HG03108 (cell line): Measurements from ENCODE around the gene SIVA1.

ENCODE experiments used
- ATAC-seq: cut with Tn5 transposase; IDR thresholded peaks from one replicate; pipeline ENCODE4 v1.9.1; 2021; ENCODE audit warnings: moderate library complexity; ENCODE audit not compliant: unreplicated experiment

The SIVA1 gene

DNA sequence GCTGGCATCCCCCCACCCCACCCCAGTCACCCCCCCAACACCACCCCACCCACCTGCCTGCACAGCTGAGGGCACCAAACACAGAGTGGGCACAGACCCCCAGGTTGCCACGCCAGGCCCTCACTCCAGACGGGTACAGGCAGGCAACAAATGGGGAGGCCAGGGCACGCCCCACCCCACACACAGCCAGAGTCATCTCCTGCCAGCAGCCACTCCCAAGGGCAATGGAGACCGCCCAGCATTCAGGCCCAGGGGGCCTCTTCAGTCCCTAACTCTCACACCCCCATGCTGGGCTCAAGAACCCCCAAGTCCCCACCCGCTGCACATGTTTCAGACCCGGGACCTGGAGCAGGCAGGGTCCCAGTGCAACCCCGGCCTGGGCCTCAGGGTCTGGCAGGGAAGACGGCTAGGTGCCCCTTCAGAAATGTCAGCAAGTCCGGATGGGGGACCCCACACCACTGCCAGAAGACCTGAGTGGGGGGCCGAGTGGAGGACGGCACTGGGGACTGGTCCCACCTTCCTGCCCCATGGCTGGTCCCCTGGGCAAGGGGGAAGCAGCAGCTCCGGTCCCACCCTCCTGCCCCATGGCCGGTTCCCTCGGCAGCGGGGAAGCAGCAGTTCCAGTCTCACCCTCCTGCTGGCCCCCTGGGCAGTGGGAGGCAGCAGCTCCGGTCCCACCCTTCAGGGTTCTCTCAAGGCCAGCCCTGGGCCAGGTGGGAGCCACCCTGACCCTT, 30.7 kb downstream of the SIVA1 start:
- no peak for ATAC-seq

DNA sequence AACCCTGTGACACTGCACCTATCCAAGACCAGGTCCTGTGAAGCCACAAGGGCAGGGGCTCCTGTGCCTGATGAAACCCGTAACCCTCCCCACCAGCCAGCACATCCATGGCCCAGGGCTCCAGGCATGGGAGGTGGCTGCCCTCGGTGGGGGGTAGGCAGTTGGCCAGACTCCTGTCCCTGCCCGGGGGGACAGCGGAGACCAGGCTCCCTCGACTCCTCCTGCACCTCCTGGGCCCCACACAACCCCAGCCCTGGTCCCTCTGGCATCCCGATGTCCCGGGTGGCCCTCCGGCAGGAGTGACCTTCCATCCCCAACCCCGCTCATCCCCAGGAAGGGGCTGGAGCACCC, 31.2 kb downstream of the SIVA1 start:
- no peak for ATAC-seq

DNA sequence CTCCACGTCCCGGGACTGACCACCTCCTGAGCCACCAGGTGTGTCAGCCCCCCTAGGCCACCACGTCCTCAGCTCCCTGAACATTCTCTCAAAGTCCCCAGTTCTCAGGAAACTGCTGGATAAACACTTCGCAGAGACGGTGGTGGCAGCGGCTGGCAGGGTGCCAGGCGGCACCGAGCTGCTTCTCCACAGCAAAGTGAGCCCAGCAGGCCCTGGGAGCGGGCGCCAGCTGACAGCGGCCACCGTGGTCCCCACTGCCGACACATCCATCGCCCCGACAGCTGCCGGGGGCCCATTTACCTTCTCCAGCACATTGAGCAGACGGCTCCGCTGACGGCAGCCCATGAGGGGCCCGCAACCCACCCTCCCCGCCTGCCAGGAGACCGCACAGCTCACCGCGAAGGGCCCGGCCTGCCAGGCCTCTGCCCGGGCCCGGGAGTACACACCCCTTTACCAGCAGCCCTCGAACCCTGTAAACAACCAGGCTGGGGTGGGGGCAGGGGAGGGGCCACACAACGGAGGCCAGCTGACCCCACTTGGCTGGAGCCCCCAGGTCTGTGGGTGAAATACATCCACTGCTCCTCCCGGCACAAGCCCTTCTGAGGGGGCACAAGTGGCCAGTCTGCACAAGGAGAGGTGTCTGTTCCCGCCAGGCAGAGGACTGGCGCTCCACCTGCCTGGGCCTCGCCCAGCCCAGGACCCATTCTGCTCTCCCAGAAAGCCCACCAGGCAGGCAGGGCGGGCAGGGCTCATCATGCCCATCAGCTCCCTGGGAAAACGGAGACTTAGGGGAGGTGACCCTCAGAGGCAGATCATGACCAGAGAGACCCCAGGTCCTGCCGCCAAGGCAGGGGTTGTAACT, 32.1 kb downstream of the SIVA1 start:
- ATAC-seq, result no peak

DNA sequence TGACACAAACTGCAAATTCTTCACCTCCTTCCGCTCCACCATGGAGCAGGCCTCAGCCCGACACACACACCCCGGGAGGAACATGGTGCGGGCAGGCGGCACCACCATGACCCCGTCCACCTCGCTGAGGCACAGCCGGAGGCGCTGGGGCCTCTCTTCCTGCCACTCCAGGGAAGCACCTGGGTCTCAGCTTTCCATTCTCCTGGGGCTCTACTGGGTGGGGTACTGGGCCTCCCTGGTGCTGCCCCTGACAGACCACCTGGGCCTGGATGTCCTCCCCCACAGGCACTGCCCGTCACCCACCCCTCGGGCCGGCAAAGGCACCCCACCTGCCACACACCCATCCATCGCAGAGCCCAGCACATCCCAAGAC, 32.7 kb downstream of the SIVA1 start:
- no peak for ATAC-seq

DNA sequence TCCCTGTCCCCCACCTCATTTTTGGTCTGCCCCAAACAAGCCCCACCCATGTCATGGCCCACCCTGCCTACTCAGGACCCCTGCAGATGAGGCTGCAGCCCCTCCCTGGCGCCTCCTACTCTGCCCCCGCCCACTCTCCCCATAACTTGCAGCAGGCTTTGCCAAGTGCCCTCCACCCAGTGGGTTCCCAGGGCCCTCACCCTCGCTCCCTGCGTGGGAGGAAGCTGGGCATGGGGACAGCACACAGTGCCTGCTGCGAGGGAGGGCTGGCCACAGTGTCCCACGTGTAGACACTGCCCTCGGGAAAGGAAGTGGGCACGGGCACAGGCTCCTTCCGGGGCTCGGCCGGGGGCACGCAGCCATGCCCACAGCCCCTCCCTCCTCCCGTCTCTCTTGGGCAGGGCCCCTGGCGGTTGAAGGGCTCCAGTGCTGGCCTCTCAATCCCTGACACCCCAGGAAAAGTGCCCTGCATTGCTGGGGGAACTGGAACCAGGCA, 33.2 kb downstream of the SIVA1 start:
- ATAC-seq, result no peak

DNA sequence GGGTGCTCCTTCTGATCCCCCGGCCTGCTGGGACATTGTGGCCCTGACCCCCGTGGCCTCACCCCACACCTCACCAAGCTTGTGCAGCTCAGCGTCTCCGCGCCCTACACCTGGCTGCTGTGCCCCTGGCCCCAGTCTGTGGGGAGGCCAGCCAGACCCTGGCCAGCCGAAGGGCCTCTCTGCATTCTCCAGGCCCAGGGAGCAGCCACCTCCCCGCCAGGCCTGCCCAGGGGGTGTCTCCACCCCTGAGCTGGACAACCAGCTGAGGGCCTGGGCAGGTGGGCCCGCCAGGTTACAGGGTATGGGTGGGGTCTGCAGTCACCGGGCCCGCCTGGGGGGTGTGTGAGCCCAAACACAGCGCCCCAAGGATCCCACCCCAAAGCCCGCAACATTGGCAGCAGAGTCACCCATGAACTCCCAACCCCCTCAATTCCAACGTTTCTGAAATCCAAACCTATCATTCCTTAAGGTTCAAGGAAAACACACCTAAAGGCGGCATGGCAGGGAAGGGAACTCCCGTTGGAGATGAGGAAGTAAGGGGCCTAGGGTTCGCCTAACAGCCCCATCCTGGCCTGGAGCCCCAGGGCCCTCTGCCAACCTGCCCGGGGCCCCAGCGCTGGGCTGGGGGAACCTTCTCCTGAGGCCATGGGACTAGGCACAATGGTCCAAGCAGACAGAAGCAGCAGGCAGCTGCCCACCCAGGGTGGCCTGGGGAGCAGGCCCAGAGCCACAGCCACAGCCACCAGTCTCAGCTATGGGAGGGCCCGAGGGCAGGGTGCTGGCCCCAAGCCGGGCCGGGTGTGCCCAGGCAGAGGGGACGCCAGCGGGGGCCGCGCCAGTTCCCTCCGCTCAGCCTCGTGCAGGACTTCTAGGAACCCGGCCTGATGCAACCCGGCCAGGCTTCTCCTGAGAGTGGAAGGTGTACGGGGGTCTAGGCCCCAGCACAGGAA, 34.1 kb downstream of the SIVA1 start:
- no peak for ATAC-seq

DNA sequence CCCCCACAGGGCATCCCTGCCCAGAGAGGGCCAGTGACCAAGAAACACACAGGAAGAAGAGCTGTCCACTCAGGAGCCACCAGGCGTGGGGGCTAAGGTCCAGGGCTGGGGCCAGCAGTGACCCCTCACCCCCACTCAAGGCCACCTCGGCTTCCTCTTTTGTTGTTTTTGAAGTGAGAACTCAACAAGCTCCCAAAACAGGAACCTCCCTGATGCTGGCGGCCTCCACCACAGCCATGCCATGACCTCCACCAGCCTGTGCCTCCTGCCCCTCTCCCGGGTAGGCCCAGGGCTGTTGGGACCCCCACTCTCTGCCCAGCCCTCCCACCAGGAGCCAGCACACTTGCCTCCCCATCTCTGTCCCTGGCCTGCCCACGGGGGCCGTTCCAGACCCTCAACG, 34.8 kb downstream of the SIVA1 start:
- ATAC-seq, result no peak

DNA sequence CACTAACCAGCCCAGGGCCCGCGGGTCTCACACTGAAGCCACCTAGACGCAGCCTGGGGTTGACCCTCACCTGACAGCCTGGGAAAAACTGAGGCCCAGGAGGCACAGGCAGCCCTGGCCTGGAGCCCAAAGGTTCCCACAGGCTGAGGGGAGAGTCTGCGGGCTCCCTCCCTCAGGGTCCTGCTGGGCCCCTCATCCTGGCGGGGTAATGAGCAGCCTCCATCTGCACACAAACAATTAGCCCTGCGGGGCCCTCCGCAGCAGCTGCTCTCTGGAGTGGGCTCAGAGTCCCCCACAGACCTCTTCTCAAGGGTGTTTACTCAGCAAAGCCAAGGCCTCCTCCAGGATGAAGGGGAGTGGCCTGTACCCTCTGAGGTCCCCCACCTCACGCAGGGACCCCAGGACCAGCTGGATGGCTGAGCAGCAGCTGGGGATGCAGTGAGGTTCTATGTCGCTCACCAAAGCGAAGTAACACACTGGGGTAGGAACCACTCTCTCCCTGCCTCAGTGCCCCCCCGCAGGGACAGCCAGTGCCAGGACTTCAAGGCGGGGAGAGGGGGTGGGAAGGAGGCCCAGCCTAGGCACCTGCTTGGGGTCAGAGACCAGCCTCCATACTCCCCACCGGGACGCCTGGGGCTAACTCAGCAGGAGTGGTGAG, 35.3 kb downstream of the SIVA1 start:
- no peak for ATAC-seq

DNA sequence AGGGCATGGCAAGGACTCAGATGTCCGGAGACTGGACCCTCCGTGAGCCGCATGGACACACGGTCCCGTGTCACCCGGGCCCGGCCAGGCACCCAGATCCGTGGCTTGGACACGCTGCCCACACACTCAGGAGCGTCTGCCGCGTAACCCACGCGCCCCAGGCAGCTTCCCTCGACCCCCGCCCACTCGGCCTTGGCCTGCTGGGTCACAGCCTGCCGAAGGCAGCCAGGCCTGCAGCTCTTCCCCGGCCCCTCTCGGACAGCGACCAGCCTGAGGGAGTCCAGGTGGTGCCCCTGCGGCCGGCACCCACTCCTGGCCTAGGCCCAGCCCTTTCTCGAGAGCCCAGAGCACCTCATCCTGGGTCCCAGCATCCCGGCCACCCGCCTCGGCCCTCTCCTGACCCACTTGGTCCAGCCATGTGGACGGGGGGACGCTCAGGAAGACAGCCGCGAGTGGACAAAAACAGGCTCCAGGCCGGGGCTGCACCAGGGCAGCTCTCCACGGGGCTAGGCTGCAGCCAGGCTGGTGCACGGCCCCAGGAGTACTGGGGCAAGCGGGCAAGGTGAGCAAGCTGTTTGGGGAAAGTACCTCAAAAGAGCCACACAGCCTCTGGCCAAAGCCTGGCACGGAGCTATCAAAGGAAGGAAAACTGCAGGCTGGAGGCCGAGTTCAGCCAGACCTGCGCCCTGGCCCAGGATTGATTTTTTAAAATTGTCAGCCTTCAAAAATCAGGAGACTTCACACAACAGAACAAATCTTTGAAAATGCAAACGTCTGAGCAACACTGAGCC, 36.1 kb downstream of the SIVA1 start:
- no peak for ATAC-seq

DNA sequence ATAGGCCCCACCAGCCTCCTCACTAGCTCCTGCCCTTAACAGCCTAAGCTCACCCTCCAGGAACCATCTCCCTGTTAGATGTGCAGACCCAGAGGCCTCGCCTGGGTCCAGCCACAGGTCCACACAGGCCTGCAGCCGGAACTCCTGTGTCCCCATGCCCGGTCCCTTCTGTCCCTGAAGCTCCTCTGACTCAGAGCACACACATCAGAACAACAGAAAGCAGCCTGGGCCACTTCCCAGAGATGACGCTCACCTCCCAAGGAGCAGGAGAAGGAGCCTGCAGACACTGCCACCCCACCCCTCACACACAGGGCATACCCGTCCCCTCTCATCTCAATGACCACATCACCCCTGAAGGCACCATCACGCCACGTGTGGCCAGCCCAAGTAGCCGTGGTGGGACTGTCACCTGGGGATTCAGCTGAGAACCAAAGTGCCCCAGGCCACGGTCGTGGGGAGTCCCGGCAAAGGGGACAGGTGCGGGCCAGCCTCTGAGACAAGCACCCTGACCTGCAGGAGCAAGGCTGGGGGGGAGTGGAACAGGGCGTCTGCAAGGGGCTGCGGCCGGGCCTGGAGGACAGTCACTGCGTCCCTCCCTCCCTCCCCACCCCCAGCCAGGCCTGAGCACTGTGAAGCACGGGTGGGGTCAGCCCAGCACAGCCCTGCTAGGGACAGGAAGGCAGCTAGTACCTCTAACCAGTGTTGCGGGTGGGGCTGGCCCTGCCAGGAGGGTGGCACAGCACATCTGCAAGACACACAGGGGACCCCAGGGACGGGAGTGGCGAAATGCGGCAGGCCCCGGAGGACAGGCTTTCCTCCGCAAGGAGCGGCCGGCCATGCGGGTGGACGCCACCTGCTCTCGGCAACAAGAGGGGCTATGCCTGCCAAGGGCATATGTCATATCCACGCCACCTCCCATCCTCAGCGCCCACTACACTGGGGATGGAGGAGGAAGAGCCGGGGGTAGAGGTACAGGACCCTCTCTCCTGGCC, 37.1 kb downstream of the SIVA1 start:
- no peak for ATAC-seq

DNA sequence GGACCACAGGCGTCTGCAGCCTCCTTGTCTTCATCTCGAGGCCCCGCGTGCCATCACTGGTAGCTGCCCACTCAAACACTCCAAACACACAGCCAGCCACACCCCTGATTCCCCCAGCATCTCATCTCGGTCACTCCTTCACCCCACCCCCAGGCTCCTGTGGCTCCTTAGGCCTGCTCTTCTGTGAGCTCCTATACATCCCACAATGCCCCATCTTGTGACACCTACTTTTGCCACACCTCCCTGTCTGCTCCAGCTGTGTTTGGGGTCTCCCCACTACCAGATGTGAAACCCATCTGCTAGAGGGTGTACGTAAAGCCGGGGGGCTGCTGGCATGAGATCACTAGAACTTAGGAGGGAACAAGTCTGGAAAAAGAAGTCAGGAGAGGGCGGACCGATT, 38.5 kb downstream of the SIVA1 start:
- no peak for ATAC-seq

DNA sequence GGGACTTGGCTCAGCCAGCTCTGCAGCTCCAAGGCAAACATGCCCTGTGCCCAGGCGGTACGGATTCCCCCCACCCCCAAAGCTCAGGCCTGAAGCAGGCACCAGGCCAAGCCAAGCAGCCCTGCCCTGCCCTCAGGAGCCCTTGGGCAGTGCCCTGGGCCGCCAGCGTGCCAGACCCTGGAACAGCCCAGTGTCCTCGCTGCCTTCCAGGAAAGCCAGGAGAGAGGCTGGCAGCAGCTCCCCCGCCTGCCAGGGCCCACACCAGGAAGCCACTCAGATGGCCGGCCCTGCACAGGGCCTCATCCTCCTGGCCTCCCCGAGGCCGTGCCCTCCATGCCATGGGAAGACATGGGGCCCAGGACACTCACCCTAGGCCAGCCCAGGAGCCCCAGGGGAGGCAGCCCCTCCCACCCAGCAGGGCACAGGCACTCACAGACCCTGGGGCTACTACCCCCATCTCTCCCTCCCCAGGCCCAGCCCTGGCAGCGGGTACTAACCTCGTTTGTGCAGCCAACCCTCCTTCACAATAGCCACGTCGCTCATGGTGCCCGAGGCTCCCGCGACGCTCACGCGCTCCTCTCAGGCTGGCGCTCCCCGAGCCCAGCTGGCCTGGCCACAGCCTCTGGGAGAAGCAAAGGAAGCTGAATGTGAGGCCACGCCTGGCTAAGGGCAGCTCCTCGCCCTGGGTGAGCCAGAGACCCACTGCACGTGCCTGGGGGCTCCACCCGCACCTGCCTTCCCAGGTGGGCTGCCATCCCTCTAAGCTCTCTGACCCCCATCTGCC, 39.3 kb downstream of the SIVA1 start:
- ATAC-seq, result no peak

DNA sequence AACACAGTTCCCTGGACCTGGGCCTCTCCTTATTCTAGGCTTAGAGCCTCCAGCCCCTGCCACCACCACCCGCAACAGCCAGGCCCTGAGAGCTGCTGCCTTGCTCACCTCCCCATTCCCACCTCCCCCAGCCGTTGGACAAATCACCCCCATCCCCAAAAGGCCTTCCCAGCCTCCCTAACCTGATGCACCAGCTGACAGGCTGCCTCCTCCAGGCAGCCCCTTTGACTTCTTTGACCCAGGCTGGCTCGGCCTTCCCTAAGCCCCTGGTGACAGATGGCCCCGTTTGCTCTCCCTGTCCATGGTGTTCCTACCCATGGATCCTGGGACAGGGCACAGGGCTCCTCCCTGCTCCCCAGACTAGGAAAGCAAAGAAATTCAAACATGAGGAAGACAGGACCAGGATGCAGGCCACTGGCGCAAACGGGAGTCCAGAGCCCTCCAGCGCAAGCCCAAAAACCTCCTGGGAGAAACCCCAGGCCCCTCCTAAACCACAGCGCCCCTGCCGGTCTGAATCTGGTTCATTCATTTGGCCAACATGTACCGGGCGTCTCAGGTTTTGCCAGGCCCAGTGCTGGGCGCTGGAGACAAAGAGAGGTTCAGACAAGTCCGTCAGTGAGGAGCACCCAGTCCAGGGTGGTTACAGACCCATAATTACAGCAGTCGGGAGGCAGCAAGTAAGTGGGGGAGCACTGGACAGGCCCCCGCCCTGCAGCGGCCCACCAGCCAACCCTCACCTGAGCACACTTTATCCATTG, 40.2 kb downstream of the SIVA1 start:
- ATAC-seq, result no peak

DNA sequence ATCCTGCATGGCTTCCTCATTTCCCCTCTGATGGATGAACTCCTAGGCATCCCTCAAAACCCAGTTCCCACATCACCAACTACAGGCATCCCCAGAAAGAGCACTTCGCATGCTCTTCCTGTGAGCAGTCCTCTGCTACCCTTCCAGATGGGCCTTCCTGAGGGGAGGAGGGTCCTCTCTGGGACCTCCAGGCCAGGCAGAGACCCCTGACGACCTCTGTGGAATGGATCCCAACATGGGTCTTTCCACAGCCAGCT, 40.7 kb downstream of the SIVA1 start:
- ATAC-seq, result no peak

DNA sequence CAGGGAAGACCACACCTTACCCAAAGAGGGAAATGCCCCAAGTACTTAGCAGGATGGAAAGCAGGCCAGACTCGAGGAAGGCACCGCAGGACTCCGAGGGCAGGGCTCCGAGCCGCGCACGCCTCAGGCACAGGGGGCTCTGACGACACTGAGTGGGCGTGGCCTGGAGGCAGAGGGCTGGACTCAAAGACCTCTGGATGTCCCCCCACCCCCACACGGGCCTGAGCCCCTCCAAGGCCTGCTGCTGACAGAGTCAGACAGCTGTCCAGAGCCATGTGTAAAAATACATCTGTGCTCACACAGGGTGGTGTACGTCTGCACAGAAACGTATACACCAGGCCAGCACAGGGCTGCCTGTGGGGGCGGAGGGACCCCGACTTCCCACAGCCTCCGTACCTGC, 41.2 kb downstream of the SIVA1 start:
- no peak for ATAC-seq

DNA sequence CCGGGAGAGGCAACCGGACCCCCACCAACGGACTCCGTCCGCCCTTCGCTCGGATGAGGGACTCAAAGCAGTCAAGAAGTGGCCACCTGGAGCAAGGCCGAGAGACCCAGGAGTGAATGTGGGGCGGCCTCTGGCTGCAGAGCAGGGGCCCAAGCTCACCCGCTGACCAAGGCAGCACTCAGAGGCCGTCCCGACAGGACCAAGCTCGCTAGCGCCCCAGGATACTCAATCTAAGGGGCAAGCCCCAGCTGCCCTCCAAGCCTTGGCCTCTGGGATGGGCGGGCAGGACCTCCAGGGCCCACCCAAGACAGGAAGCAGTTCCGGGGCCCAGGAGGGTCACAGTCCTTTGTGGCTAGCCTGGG, 41.7 kb downstream of the SIVA1 start:
- ATAC-seq, result no peak

DNA sequence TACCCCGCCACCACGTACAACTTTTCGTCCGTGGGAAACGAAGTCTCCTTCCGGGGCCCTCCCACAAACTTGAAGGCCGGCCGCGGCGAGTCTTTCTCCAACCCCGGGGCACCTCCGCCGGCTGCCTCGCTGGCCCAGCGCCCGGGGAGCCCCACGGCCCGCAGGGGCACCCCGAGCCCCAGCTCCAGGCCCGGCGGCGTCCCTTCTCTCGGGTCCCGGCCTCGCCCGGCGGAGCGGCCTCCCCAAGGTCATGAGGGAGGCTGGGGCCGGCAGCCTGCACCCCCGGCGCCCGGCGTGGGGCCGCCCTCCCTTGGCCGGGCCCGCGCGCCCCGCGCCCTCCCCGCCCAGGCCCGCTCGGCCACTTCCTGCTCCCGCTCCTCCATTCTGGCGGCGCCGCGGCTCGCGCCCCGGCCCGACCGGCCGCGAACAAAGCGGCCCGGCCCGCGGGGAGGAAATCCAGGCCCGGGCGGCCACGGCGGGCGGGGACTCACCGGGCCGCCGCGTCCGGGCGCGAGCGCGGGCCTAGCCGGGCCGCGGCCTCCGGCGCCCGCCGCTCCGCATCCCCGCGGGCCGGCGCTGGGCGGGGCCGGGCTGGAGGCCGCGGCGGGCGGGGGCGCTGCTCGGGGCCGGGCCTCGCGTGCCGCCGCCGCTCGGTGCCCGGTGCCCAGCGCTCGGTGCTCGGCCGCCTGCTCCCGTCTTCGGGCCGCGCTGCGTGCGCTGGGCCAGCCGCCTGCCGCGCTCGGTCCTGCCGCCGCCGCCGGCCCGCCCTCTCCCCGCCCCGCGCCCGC, 42.2 kb downstream of the SIVA1 start, which contains the start of gene AKT1:
Gene AKT1, minus strand, starts transcription at position 756 of the 788 bp plus-strand sequence. CDS start 3,105 bp downstream, outside the sequence.
- ATAC-seq, result no peak
